OCI-LY1 (cell line): Measurements from ENCODE around the gene HERPUD2.

Experiments used
- EZH2 ChIP-seq: fragments of 200-600 bp; sonication (generic), shearing (Covaris generic); IDR thresholded peaks from 2 replicates; pipeline ENCODE4 v1.8.0; 2017; ENCODE audit warnings: borderline replicate concordance, mixed run types, mild to moderate bottlenecking, antibody characterized with exemption, low read length, moderate library complexity, mixed read lengths
- TF ChIP-seq, protein P1 (sequence below): fragments of 200-600 bp; sonication (generic), shearing (Covaris generic); IDR thresholded peaks from 2 replicates; pipeline ENCODE4 v1.5.1; 2017; ENCODE audit warnings: mild to moderate bottlenecking, antibody characterized with exemption, low read length, moderate library complexity, mixed read lengths

DNA sequence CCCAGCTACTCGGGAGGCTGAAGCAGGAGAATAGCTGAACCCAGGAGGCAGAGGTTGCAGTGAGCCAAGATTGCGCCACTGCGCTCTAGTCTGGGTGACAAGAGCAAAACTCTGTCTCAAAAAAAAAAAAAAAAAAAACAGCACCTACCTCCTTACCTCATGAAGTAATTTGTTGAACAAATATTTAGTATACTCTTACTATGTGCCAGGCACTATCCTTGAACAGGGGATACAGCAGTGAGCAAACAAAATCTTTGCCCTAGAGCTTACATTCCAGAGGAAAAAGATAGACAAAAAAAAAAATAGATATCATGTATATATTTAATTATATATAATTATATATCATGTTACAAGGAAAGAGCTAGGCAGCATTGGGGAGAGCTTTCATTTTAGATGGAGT lies 36.4 kb upstream of the HERPUD2 start:
- TF ChIP-seq, protein P1, sequence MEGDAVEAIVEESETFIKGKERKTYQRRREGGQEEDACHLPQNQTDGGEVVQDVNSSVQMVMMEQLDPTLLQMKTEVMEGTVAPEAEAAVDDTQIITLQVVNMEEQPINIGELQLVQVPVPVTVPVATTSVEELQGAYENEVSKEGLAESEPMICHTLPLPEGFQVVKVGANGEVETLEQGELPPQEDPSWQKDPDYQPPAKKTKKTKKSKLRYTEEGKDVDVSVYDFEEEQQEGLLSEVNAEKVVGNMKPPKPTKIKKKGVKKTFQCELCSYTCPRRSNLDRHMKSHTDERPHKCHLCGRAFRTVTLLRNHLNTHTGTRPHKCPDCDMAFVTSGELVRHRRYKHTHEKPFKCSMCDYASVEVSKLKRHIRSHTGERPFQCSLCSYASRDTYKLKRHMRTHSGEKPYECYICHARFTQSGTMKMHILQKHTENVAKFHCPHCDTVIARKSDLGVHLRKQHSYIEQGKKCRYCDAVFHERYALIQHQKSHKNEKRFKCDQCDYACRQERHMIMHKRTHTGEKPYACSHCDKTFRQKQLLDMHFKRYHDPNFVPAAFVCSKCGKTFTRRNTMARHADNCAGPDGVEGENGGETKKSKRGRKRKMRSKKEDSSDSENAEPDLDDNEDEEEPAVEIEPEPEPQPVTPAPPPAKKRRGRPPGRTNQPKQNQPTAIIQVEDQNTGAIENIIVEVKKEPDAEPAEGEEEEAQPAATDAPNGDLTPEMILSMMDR, result no peak
- no peak for TF ChIP-seq EZH2
